Central memory CD4-positive, alpha-beta T cell (primary cell): ENCODE data around the gene DOCK4.
"Not testable (repeated sequence)": the region's sequence is repeated elsewhere in the genome, so short reads cannot be mapped to it uniquely, and the experiment has no call there.

Source experiments
- DNase-seq: peaks from one replicate; pipeline ENCODE4 v3.0.0; 2022

Gene DOCK4

DNA sequence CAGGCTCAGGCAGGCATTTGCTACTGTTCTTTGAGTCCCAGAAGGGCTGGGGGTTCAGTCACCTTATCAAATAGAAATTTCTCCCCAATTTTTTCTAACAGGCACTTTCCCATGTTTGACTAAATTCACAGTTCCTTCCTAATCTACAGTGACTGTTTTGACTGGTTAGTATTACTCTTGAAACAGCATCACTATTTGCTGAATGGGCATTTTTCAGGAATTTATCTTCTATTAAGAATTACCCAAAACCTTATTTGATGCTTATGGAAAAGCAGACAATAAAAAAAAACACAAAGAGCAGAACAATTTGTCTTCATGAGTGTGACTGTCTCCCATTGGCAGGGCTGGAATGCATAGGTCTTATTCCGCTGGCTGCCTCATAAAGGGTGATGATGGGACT is 269.0 kb downstream of the DOCK4 start:
- DNase-seq, result no peak

GRCh38 chr7:111933609-111934008 is 272.6 kb downstream of the DOCK4 start:
- DNase-seq, result no peak

- DNase-seq, result no peak
Observed at GRCh38 chr7:111931958-111932357, 274.2 kb downstream of the DOCK4 start.

GRCh38 chr7:111931016-111931517 is 275.1 kb downstream of the DOCK4 start:
- DNase-seq, result no peak

DNA sequence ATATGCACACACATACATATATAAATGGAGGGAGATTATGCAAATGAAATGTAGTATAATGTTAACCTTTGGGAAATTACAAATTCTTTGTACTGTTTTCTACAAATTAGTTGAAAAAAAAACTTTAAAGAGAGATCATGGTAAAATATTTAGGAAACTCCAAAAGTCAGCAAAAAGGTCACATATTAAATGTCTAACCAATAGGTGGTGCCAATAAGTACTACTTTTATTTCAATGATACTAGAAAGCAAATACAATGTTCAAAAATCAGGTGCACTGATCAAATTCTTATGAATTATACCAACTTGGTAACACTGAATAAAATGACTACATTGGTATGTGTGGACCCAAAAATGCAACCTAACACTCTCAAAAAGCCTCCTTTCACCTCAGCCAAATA is 276.9 kb downstream of the DOCK4 start:
- DNase-seq, result no peak

DNA sequence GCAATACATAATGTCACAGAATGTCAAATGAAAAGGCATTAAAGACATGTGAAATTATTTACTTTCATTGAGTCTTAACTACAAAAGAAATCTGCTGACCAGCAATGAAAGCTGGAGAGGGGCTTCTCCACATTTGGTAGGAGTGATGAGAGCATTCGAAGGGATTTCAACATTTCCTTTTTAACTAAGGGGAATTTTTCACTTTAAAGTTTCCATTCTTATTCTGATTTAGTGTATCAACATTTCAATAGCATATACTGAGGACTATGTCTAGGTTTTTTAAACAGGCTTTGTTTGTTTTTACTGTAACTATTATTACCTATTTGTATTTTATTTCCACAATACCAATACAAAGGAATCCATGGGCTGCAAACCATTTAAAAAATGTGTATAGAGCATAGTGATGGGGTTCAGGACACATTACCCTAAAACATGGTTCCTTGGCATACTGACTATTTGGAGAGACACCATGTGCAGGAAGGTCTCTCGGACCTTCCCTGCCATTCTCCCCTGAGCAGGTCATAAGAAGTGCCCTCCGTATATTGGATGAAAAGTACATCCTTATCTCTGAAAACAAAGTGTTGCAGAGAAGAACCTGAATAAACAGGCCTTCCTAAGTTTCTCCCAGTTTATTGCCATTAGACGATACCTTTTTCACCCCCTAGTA is 278.7 kb downstream of the DOCK4 start:
- no peak for DNase-seq

DNA sequence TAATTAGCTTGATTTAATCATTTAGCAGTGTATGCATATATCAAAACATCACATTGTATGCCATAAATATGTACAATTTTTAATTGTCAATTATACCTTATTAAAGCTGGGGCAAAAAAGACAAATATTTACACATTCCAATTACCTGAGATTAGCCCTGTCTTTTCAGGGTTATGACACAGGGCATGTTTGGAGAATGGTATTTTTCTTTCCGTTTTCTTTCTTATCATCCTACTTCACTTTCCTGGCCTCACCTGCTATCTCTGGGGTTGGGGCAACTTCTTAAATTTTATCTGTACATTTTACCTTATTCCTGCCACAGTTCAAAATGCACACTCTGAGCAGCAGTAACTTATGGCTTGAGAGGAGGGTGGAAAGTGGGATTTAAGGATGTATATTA is 285.9 kb downstream of the DOCK4 start:
- DNase-seq, result no peak

DNA sequence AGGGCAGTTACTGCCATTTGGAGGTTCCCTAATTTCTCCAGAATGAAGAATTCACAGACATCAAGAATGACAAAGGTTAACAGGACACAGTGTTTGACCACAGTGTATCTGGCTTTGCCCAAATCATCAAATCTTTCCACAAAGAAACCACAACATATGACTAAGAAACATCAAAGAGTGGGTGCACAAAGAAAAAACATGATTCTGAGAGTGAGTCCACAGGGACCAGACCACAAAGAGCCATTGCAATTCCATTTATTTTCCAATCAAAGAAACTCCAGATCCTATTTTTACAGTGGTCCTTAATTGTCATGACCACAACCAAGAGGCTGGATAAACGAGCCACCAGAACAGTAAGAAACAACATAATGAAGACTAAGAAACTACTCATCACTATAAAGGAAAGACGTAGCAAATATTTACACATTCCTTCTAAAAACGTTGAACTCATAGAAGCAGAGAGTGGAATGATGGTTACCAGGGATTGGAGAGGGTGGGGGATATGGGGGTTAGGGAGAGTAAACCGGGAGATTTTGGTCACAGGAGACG is 286.5 kb downstream of the DOCK4 start:
- DNase-seq, result no peak

DNA sequence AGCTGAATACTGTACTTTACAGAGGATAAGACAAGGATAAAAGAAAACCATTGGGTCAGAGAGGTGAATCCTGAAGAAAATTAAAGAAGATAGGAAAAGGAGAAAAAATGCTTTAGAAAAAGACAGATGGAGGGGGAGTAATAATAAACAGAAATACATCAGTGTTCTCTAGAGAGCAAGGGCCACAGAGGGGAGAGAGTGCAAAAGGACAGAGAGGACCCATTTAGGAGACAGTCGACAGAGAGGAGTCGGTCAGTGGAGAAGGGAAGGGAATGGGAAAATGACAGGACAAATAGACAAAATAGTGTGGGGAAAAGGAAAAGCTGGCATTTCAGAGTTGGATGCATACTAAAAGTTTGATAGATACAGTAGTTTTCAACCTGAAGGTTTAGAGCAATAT is 287.0 kb downstream of the DOCK4 start:
- DNase-seq, result no peak

DNA sequence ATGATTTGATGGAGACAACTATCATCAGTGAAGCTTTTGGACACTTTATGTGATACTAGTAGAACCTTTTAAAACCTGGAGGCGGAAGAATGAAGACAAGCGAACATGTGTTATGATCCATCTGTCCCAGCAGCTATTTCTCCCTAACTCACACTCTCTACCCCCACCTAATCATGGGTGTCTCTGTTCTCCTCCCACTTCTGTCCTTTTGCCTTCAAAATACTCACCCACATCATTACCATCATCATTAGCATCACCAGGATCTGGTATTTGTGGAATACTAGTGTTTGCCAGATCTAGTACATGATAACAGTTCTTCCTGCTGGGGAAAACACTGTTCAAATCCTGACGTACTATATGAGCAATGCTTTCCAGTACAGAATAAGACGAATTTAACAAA is 287.7 kb downstream of the DOCK4 start:
- no peak for DNase-seq

DNA sequence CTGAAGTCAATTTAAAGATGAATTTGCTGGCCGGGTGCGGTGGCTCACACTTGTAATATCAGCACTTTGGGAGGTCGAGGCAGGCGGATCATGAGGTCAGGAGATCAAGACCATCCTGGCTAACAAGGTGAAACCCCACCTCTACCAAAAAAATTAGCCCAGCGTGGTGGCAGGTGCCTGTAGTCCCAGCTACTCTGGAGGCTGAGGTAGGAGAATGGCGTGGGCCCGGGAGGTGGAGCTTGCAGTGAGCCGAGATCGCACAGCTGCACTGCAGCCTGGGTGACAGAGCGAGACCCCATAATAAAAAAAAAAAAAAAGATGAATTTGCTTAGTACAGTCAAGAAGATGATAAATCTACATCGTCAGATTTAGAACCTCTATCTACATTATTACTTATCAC is 288.8 kb downstream of the DOCK4 start:
- DNase-seq, result not testable (repeated sequence)

GRCh38 chr7:111914291-111914690 is 291.9 kb downstream of the DOCK4 start:
- no peak for DNase-seq

GRCh38 chr7:111911166-111911961 is 294.8 kb downstream of the DOCK4 start:
- DNase-seq, result no peak

- DNase-seq, result no peak
Observed at GRCh38 chr7:111910656-111911055, 295.5 kb downstream of the DOCK4 start.

DNA sequence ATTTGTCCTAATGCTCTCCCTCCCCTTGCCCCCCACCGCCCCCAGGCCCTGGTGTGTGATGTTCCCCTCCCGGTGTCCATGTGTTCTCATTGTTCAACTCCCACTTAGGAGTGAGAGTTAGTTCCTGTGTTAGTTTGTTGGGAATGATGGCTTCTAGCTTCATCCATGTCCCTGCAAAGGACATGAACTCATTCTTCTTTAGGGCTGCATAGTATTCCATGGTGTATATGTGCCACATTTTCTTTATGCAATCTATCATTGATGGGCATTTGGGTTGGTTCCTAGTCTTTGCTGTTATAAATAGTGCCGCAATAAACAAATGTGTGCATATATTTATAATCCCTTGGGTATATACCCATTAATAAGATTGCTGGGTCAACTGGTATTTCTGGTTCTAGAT is 297.5 kb downstream of the DOCK4 start:
- not testable (repeated sequence) for DNase-seq

DNA sequence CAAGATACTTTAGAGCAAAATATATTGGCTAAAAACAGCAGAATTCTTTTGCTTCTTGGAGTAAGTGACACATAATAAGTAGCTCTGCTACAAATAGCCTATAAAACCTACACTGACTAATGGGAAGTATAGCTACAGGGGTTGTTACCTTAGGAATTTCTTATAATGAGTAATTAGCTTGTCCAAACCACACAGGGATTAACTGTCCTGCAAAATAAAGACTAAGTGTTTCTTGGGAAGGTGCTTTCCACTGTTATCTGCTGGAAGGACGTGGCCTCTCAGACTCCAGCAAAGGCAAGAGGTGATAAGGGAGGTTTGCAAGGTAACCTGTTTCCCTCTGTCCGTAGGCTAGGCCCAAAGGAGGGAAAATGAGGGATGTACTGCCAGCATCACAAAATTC is 302.4 kb downstream of the DOCK4 start:
- no peak for DNase-seq

- no peak for DNase-seq
Observed at GRCh38 chr7:111903016-111903415, 303.2 kb downstream of the DOCK4 start.

DNA sequence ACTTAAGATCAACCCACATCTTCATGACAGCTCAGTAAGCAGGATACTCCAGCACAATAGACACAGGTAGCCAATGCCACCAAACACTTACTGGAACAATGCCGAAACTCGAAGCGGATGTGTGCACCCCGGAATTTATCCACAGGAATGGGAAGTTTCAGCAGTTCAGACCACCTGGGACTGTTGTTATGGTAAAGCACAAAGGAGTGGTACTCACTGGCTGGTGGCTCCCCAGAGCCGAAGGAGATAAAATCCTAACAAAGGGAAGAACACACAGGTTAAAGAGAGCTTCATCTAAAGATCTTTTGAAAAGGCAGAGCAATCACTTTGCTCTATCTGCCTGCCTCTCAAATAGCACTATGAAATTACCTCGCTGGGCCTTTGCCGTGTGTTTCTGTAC is 305.9 kb downstream of the DOCK4 start:
- no peak for DNase-seq

GRCh38 chr7:111895049-111895448 is 311.1 kb downstream of the DOCK4 start:
- no peak for DNase-seq

- DNase-seq, result no peak
Observed at GRCh38 chr7:111894518-111894917, 311.7 kb downstream of the DOCK4 start.

GRCh38 chr7:111893190-111893589 is 313.0 kb downstream of the DOCK4 start:
- no peak for DNase-seq

- DNase-seq, result no peak
Observed at GRCh38 chr7:111892588-111892987, 313.6 kb downstream of the DOCK4 start.

DNA sequence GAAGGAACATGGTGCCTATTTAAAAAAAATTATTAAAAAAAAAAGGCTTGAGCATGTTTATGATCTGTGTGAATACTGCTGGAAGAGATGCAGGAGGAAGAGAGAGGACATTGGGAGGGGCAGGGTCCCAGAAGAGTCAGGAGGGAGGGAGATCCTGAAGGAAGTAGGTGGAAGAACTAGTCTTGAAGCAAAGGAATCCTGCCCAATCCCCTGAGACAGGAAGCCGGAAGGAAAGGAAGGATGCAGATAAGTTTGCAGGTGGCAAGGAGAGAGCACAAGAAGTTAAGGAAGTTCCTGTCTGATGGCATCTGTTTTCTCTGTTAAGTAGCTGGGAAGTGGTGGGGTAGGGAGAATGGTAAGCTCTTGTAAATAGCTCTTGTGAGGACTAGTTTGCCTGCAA is 318.5 kb downstream of the DOCK4 start:
- DNase-seq, result no peak

GRCh38 chr7:111886233-111886632 is 320.0 kb downstream of the DOCK4 start:
- no peak for DNase-seq
